ENCODE measurements around the gene HYPK. TPM values are rescaled to one million over a fixed set of nuclear protein-coding genes. Genes with fewer than 3 reads are reported as not detected.

The HYPK gene, protein sequence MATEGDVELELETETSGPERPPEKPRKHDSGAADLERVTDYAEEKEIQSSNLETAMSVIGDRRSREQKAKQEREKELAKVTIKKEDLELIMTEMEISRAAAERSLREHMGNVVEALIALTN
- total RNA-seq = 14.4 TPM

- DNase-seq = peak; percentile 87
Measured at GRCh38 chr15:43800286-43801141, at the start of gene HYPK. HYPK (plus strand) TSS chr15:43800599; CDS start chr15:43800623, 24 bp downstream.

- no peak for DNase-seq
Measured at GRCh38 chr15:43751885-43752284, 48.5 kb upstream of the HYPK start.

DNA sequence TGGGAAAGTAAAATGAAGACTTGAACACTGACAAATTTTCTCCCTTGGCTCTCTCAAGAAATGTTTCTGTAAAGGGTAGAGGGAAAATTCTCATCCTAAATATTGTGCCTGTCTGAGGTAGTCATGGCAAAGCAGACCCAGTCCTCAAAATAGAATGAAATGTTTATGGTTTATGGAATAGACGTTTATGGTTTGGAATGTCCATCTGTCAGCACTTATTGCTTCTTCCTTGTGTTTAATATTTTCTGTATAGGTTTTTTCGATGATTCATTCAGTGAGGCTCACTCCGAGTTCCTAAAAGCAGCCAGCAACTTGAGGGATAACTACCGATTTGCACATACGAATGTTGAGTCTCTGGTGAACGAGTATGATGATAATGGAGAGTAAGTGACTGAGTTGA is 37.6 kb upstream of the HYPK start:
- peak; percentile 20 for DNase-seq

DNA sequence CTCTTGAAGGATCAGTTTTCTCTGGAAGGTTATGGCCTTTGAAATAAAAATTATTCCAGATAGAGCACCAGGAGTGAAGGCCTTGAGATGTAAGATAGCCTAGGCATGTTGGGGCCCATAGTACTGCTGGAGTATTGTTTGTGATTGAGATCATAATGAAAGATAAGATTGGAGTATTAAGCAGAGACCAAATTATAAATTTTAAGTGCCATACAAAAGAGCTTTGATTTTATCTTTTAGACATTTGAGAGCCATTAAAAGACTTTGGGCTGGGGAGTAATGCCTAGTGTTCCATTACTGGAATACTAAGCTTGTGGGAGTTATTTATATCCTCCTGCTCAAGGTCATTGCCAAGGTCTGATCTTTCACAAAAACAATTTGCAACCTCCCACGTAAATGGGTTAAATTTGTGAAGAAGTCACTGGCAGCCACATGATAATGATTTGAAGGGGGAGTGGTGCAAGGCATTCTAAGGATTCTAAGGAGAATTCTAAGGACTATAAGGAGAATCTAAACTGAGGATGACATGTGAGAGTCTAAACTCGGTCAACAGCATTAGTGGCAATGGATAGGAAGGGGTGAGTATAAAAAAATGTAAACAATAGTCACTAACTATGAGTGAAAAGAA is 36.5 kb upstream of the HYPK start:
- no peak for DNase-seq

GRCh38 chr15:43769584-43770228 is 30.7 kb upstream of the HYPK start:
- DNase-seq = no peak

- DNase-seq = no peak
Measured at GRCh38 chr15:43771816-43772215, 28.6 kb upstream of the HYPK start.

DNA sequence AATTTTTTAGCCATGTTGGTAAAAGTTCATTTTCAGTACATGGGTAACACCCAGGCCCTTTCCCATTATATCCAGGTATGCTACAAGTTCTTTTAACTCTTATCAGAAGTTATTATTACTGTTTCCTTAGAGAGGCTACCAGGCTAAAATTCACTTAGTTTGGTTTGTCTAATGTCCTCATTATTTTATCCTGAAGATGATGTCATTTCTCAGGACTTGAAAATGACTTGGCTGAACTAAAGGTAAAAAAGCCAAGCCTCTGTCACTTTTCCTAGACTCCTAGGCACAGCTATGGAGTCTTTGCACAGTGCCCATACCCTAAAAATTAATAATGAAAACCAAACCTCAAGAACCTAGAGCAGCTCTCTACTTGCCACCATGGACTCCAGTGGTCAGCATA is 27.8 kb upstream of the HYPK start:
- DNase-seq = no peak

GRCh38 chr15:43774062-43774461 is 26.3 kb upstream of the HYPK start:
- no peak for DNase-seq

GRCh38 chr15:43775411-43775965 is 24.9 kb upstream of the HYPK start:
- DNase-seq = no peak

DNA sequence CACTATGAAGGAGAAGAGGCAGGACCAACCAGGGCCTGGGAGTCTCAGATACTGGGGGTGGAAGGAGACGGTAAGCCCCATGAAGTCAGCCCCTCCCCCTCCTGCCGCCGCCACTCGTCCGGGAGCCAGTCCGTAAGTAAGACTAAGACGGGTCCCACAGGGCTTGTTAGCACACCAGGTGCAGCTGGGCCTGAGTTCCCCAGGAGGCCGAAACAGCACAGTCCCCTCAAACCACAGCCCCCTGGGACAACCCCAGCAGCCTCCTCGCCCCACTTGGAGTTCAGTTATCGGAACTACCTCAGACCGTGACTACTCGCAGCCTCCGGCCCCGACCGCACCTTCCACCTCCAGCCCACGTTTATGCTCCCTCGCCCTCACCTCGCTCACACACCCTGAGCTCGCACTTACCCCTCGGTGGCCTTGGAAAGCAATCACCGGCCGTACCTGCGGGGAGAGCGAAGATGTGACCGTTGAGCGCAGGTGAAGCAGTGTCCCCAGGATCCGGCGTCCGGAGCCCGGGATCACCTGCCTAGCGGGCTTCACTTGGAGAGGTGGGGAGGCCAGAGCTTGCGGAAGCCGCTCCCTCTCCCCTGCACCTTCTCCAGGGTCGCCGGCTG is 24.2 kb upstream of the HYPK start:
- DNase-seq = no peak

- peak; percentile 66 for DNase-seq
Measured at GRCh38 chr15:43776718-43777266, 23.6 kb upstream of the HYPK start, which contains the start of gene ELL3. ELL3 (minus strand) TSS chr15:43776966; CDS start chr15:43776901, 65 bp downstream.

GRCh38 chr15:43777267-43777914 is 23.0 kb upstream of the HYPK start:
- peak; percentile 66 for DNase-seq

DNA sequence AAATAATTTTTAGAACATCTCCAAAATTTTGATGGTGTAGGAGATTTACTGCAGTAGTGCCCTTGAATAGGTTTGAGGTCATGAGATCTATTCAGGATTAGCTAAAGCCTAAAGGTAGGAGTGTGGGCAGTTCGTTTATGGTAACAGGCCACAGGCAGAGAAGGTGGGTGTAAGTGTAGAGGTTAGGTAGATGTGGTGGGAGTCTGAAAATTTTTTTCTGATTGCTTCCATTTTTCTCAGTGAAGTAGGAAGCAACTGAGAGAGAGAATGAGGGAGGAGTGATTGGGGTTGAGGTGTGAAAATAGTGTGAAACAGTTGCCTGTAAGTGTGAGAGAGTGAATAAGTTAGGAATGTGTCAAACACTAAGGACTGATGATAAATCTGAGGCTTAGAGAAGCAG is 21.4 kb upstream of the HYPK start:
- DNase-seq = no peak

DNA sequence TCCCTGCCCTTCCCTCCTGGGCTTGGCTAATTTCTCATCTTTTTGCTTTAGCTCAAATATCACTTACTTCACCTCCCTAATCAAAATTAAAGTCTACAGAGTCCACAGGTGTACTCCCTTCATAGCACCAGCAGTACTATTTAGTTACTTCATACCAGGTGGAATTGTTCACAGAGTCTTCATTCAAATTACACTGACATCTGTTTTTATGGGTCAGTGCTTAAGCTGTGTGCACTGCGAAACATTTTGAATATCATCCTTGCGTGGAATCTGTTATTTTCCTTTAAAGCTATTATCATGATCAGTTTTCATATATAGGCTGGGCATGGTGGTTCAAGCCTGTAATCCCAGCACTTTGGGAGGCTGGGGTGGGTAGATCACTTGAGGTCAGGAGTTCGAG is 11.0 kb upstream of the HYPK start:
- DNase-seq = no peak

DNA sequence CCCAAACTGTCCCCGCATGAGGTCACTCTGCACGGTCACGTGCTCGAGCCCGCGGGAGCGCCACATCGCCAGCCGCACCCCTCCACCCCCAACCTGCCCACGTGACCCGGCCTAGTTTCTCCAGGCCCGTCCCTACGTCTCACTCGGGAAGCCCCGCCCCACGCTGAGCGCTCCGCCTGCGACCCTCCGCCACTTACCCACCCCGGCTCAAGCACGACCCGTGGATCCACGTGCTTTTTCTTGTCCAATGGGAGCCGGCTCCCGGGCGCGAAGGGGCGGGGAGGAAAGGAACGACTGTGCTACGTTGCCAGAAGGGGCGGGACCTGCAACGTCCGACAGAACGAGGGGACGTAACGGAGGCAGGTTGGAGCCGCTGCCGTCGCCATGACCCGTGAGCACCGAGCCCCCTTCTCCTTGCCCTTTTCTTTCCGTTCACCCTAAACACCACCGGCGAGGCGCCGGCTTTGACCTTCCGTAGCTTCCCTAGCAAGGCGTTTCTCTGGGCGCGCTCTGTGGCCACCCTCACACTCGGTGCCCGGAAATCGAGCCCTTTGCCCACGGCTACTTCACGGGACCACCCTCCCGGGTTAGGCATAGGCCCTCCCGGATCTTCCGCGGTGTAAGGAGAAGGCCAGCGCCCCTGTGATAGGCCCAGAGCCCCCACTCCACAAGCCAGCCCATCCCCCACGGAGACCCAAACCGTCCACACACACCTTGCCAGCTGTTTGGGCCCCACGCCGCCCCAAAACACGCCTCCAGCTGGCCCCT is 8.2 kb upstream of the HYPK start, which contains the start of gene SERF2:
SERF2 (plus strand) TSS at position 328 of the 768 bp plus-strand sequence; CDS start at position 385, 57 bp downstream.
- DNase-seq = peak; percentile 100

GRCh38 chr15:43792761-43793476 is 7.5 kb upstream of the HYPK start:
- DNase-seq = peak; percentile 22

DNA sequence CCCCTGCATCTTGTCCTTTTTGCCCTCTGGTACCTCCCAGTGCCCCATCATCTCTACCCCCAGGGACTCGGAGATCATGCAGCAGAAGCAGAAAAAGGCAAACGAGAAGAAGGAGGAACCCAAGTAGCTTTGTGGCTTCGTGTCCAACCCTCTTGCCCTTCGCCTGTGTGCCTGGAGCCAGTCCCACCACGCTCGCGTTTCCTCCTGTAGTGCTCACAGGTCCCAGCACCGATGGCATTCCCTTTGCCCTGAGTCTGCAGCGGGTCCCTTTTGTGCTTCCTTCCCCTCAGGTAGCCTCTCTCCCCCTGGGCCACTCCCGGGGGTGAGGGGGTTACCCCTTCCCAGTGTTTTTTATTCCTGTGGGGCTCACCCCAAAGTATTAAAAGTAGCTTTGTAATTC is 6.8 kb upstream of the HYPK start:
- DNase-seq = no peak

GRCh38 chr15:43794269-43795037 is 5.9 kb upstream of the HYPK start:
- DNase-seq = no peak

DNA sequence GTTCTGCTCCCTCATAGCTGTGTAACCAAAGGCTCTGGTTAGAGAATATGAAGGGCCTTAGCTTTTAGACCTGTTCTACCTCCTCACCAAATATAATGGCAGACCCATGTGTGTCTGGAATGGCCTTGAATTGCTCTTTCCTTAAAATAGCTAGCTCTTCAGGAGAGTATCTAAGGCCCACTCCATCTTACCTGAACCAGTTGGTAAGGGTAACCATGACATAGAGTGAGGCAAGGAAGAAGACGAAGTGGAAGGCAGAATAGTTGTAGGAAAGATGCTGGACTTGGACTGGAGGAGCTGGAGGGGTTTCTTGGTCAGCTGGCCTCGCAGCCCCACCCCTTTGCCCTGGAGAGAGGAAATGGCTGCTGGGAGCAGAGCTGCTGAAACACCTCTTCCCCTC is 5.2 kb upstream of the HYPK start:
- DNase-seq = no peak
